ENCODE measurements around the gene EDNRB.

DNA sequence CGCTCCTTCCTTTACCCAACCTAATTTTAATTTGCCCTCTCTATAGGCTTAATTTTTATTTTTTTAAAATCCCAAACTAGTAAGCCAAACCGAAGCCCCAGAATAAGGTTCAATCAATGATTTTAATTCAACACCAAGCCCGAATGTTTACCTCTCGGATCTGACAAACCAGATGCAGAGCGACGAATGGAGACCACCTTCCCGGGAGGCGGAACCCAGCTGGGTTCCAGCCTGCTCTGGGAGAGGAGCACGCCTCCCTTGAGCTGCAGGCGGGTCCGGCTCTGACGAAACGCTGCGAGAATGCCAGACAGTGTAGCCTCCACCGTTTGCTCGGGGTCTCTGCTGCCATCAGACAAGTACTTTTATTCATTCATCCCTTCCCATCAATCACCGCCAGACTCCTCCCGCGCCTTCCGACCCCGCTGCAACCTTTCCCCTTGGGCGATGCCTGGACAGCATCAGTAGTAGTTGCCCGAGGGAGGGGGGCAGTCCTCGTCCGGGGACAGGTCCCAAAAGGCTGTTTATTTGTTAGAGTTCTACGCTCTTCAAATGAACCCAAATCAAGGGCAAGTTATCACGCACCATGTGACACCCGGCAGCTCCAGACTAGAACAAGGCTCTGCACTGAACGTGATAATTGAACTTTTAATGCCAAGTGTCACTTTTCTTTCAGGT lies 752 bp upstream of the EDNRB start:
- TF ChIP-seq EZH2 (IDR thresholded peaks at IDR 0.05): no peak
- no peak for TF ChIP-seq SP1 (IDR thresholded peaks at IDR 0.05; ENCODE audit: low read depth)
- no peak for TF ChIP-seq REST (IDR thresholded peaks at IDR 0.05; ENCODE audit: low read depth)
- TF ChIP-seq POLR2AphosphoS5 (IDR thresholded peaks at IDR 0.05; ENCODE audit: low read depth, low read length): no peak
- no peak for TF ChIP-seq SRF (IDR thresholded peaks at IDR 0.05; ENCODE audit: low read depth)
- TF ChIP-seq, protein P1, sequence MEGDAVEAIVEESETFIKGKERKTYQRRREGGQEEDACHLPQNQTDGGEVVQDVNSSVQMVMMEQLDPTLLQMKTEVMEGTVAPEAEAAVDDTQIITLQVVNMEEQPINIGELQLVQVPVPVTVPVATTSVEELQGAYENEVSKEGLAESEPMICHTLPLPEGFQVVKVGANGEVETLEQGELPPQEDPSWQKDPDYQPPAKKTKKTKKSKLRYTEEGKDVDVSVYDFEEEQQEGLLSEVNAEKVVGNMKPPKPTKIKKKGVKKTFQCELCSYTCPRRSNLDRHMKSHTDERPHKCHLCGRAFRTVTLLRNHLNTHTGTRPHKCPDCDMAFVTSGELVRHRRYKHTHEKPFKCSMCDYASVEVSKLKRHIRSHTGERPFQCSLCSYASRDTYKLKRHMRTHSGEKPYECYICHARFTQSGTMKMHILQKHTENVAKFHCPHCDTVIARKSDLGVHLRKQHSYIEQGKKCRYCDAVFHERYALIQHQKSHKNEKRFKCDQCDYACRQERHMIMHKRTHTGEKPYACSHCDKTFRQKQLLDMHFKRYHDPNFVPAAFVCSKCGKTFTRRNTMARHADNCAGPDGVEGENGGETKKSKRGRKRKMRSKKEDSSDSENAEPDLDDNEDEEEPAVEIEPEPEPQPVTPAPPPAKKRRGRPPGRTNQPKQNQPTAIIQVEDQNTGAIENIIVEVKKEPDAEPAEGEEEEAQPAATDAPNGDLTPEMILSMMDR (IDR thresholded peaks at IDR 0.05 in 2 of 3, conservative IDR thresholded peaks at IDR 0.05 in 1 of 3; ENCODE audit: borderline replicate concordance in 1 of 3, insufficient read depth in 1 of 3, low read depth in 2 of 3, low read length in 2 of 3): no peak
- TF ChIP-seq RAD21 (IDR thresholded peaks at IDR 0.05; ENCODE audit: low read depth): no peak

Measured in HCT116 (cell line).